NCI-H146 treated with DMSO at 0.1 percent for 48 hours (cell line): ENCODE data around the gene DNMT1.
"Not testable (repeated sequence)": the region's sequence is repeated elsewhere in the genome, so short reads cannot be mapped to it uniquely, and the experiment has no call there.

ENCODE experiments used
- DNase-seq: peaks from one replicate; lab custom pipeline; 2025; ENCODE audit not compliant: unreplicated experiment; lab: John Stamatoyannopoulos, UW

DNMT1 gene

DNA sequence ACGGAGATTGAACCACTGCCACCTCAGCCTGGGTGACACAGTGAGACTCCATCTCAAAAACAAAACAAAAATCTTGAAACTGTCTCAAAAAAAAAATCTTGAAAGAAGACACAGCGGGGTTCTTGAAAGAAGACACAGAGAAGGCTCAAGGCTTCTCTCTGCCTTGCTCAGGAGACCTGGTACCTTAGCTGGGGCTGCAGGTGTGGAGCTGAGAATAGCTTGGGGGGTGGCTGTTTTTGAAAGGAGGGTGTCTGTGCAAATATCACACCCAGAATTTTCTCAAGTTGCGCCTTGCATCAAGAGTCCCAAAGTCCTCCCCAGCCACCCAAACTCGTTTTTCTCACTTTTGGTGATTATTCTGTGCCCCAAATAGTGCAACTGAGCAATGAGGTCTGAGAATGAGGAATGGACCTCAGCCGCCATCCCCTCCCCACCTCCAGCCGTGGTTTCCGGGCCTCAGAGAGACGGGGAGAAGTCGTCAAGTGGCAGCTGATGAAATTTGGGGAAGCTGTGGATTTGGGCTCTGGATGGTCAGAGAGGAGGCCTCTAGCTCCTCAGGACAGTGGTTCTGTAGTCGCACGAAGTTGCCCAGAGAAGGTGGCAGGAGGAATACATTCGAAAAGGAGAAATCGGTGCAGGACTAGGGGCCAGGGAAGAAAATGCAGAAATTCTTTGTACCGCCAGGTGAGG, 27.6 kb upstream of the DNMT1 start:
- DNase-seq: no peak

DNA sequence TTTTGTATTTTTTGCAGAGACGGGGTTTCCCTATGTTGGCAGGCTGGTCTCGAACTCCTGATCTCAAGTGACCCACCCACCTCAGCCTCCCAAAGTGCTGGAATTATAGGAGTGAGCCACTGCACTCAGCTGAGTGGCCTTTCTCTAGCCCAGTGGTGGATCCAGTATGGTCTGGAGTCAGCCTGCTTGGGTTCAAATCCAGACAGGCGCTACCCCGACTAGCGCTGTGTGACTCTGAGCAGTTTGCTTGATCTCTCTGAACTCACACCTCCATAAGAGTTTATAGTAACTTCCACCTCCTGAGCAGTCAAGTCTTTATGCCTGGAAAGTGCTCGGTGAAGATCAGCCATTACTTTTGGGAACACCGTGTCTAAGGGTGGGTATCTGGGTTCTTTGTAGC, 25.9 kb upstream of the DNMT1 start:
- DNase-seq: no peak

DNA sequence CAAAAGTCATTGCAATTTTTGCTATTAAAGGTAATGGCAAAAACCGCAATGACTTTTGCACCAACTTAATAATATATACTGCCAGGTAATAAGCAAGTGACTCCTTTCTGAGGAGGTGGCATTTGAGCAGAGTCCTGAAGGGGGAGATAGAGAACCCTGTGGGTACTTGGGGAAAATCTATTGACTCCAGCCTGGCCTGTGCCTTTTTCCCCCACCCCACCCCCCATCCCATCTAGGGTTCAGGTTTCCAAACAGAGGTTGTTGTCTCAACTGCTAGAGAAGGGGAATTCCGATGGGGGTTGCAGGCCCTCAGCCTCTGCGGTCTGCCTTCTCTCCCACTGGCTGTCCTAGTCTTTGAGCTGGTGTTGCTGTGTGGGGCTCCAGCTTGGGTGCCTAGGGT, 24.9 kb upstream of the DNMT1 start:
- DNase-seq: no peak

DNA sequence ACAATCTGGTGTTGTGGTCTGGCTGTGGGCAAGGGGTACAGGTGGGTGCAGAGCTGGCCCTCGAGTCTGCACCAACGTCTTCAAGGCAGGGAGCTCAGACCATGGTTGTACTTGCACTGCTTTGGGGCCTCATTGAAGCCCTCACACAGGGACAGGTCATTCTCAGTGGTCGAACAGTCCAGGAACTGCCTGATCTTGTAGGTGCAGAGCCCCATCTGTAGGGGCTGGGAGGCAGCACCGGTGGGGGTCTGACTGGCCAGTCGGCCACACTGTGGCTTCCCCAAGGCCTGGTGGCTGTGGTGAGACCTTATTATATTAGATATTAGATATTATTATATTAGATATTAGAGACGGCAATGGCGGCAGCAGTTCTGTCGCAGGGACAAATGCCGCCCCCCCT, 22.3 kb upstream of the DNMT1 start:
- DNase-seq: no peak

DNA sequence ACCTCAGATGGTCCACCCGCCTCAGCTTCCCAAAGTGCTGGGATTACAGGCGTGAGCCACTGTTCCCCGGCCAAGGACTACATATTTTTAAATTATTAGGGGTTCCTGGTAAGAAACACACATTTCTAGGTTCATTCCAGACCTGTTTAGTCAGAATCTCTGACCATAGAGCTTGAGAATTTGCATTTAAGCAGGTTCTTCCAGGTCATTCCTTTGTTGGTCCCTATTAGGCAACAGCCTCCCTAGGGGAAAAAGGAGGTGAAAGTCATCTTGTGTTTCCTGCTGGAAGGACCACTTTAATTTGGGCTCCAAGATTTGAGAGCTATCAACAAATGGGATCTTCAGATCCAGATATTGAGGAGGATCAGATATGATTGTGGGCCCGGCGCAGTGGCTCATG, 20.0 kb upstream of the DNMT1 start:
- DNase-seq: no peak

DNA sequence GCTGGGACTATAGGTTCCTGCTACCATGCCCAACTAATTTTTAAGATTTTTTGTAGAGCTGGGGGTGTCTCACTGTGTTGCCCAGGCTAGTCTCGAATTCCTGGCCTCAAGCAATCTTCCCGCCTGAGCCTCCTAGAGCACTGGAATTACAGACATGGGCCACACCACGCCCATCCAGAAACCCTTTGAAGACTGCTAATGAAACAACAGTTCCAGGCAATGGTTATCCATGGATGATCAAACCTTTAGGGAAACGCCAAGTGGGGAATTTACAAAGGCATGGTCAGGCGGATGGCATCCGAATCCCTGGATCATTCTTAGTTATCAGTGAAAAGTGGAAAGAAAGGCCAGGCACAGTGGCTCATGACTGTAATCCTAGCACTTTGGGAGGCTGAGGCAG, 16.9 kb upstream of the DNMT1 start:
- no peak for DNase-seq

DNA sequence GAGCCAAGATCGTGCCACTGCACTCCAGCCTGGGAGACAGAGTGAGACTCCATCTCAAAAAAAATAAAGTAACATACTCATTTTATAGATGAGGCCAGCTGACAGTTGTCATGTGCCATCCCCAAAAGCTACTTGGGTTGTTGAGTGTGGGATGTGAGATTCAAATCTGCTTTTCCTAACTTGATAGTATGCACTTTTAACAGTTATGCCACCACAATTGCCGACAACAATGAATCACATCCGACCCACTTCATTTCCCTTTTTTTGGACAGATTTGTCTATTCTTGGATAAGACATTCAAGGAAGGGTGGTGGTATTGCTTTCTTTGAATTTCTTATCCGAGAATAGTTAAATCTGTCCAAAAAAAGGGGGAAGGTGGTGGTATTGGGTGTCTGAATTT, 16.3 kb upstream of the DNMT1 start:
- no peak for DNase-seq

DNA sequence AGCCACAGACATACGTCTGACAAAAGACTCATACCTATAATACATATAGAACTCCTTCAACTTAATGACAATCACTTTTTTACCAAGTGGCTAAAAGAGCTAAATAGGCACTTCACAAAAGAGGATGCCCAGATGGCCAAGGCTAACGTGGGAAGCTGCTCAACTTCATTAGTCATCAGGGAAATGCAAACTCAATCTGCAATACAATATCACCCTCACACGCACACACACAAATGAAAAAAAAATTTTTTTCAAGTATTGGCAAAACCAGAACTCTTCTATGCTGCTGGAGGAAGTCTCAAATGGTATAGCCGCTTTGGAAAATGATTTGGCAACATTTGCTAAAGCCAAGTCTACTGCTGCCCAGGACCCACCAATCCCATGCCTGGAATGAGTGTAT, 14.6 kb upstream of the DNMT1 start:
- DNase-seq: no peak

DNA sequence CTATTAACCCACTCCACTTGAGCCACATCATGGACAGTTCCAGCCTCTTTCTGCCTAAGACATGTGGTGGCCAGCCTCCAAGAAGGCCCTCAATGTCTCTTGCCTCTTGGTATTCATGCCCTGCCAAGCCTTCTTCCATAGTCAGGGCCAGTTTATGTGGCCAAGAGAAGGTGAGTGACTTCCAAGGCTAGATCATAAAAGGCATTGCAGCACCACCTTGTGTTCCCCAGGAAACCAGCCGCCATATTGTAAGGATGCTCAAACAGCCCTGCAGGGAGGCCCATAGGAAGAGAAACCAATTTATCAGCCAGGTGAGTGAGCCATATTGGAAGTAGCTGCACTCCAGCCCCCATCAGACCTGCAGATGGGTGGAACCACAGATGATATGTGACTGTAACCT, 12.3 kb upstream of the DNMT1 start:
- no peak for DNase-seq

DNA sequence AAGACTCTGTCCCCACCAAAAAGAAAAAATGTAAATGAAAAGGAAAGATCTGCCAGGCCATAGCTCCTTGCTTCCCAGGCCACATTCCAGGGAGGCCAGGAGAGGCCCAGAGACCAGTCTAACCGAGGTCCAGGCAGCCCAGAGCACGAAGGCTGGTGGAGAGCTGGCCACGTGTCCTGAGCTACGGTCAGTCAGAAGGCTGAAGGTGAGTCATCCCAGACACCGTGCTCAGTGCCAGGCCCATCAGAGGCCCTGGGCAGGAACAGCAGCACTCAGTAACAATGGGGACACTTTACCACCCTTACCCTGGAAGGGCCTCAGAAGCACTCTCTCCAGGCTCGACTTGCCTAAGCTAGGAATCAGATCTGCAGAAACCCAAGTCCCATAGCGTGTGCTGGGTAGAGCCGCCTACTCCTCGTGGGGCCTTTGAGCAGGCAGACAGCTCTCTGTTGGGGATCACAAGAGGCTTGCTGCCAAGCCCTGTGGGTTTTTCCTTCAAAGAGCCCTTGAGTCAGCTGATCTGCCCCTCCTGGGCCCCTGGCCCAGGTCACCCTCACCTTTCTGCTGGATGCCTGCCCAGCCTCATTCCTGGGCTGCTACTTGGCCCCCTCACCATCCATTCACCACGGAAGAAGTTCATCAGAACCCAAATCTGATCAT, 11.6 kb upstream of the DNMT1 start:
- DNase-seq: no peak

DNA sequence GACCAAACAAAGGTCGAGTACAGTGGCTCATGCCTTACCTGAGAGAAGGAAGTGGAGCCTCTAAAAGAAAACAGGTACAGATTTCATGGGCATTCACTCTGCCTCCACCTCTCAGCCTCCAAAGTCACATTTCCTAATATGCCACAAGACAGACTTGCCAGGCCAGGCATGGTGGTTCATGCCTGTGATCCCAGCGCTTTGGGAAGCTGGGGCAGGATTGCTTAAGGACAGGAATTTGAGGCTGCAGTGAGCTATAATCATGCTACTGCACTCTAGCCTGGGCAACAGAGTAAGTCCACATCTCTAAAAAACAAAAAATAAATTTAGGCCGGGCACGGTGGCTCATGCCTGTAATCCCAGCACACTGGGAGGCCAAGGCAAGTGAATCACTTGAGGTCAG, 10.9 kb upstream of the DNMT1 start:
- no peak for DNase-seq

DNA sequence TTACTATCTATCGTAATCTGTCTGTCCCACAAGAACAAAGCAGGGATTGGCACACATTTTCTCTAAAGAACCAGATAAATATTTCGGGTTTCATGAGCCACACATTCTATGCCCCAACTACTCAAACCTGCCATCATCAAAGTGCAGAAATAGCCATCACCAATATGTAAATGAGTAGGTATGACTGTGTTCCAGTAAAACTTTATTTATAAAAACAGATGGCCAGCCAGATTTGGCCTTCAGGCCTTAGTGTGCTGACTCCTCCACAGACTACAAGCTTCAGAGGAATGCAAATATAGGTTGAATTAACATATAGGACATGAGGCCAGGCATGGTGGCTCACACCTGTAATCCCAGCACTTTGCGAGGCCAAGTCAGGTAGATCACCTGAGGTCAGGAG, 8.9 kb upstream of the DNMT1 start:
- DNase-seq: no peak

DNA sequence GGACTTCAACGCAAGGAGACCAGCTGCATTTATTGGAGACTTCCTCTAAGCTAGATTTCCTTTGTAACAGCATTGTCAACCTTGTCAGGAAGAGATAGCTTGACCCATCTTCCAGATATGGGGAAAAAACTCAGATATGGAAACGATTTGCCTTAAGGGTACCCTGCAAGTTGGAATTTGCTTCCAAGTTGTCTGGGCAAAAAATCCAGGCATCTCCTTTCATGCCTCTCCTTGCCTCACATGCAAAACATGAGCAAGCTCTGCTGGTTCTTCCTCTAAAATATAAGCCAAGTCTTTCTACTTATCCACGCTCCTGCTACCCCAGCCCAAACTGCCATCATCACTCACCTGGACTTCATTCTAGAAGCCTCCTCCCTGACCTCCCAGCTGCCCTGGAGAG, 6.4 kb upstream of the DNMT1 start:
- no peak for DNase-seq

DNA sequence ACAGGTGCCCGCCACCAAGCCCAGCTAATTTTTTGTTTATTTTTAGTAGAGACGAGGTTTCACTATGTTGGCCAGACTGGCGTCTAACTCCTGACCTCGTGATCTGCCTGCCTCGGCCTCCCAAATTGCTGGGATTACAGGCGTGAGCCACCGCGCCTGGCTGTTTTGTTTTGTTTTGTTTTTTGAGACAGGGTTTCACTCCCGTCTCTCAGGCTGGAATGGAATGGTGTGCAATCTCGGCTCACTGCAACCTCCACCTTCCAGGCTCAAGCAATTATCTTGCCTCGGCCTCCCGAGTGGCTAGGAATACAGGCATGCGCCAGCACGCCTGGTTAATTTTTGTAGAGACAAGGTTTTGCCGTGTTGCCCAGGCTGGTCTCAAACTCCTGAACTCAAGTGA, 5.3 kb upstream of the DNMT1 start:
- not testable (repeated sequence) for DNase-seq

DNA sequence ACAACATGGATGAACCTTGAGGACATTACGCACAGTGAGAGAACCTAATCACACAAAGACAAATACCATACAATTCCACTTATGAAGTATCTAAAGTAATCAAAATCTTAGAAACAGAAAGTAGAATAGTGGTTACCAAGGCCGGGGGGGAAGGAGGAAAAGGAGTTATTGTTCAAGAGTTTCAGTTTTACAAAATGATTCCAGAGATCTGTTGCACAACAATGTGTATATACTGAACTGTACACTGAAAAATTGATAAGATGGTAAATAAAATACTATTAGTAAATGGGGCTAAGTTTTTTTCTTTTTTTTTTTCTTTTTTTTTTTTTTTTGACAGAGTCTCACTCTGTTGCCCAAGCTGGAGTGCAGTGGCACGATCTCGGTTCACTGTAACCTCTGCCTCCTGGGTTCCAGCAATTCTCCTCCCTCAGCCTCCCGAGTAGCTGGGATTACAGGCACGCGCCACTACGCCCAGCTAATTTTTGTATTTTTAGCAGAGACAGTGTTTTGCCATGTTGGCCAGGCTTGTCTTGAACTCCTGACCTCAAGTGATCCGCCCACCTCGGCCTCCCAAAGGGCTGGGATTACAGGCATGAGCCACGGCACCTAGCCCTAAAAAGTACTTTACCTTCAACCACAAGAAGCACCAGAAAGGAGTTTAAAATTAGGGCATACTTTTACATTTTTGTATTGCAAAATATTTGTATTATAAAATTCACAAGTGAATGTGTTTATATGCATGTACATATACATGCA, 4.3 kb upstream of the DNMT1 start:
- DNase-seq: not testable (repeated sequence)

DNA sequence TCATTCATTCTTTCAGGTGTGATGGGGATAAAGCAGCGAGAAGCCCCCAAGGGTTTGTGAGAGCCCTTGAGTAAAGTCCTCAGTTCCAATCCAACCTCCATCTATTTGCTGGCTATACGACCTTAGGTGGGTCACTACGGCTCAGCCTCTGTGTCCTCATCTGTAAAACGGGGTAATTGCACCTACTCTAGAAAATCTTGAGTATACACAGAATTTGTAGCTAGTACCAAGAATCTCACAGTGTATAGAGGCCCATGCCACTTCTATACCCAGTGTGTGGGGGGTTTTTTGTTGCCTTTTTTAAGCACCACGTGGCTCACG, 406 bp upstream of the DNMT1 start:
- DNase-seq: no peak

DNA sequence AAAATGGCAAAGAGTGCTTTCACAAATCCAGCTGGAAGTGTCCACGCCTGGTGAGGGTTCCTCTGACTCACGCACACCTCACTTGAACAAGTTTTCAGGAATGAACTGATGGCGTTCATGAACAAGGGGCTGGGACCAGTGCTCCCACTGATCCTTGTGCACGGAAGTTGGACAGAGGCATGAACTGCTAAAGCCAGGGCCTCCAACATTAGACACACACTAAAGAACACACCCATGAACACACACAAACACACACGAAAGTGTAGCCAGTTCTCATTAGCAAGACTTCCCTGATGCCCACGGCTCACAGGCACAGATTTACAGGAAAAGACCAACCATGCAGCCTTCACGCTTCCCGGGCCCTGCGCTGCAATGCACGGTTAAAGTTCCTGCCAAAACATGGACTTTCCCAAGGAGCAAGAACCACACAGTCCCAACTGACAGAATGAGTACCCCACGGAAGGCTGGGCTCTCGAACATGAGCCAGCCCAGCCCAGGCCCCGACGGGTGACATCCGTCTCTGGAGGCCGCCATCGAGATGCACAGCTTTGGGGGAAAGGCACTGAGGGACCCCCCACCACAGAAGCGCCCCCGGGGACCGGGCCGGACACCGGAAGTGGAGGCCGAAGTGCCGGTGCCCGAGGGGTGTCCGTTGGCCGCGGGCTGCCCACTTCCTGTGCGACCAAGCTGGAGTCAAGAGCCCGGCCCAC, 808 bp downstream of the DNMT1 start:
- DNase-seq: no peak

DNA sequence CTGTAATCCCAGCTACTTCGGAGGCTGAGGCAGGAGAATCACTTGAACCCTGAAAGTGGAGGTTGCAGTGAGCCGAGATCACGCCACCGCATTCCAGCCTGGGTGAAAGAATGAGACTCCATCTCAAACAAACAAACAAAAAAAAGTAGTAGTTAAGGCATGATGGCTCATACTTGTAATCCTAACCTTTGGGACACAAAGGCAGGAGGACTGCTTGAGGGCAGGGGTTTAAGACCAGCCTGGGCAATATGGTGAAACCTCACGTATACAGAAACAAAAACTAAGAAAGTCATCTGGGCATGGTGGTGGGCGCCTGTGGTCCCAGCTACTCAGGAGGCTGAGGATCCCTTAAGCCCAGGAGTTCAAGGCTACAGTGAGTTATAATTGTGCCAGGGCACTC, 1.8 kb downstream of the DNMT1 start:
- no peak for DNase-seq

DNA sequence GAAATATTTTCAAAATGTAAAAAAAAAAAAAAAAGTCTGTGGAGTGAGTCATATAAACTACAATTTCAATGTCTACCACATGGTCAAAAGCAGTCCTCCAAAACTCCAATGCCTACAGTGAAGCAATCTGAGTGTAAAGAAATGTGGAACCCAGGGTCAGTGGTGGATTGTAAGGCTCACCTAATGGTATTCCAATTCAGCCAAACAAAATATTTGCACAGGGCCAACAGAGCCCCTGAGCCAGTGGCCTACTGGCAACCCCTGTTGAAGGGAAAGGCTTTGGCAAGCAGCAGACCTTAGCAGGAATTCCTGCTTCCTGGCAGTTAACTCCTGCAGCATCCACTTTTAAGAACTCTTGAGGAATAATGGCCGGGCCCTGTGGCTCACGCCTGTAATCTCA, 3.4 kb downstream of the DNMT1 start:
- DNase-seq: no peak

DNA sequence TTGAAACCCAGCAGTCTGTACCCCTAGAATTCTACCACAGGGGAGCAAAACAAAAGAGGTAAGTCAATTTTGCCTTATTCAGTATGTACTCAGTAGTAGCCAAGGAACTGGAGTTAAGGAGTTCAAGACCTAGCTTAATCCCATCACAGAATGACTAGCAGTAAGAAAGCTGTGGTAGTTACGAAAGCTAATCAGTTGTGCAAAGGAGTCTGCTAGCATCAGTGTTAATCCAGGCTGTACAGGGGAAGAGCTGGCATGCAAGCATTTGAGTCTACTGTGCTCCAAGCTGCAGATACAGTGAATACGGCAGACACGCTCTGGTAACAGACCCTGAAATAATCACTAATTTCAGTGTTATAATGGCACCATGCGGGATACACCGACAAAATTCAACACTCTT, 4.7 kb downstream of the DNMT1 start:
- DNase-seq: no peak

DNA sequence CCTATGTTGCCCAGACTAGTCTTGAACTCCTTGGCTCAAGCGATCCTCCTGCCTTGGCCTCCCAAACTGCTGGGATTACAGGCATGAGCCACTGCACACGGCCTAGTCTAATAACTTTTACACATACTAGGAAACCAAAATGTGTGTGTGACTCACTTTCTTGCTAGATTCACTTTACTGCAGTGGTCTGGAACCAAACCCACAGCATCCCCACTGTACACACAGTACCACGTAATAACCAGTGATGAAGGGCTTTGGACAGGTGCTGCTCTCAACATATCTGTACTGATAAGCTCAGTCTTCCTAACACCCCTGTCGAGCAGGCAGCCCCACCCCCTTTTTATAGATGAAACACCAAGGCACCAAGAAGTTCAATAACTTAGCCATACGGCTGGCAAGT, 5.1 kb downstream of the DNMT1 start:
- no peak for DNase-seq

DNA sequence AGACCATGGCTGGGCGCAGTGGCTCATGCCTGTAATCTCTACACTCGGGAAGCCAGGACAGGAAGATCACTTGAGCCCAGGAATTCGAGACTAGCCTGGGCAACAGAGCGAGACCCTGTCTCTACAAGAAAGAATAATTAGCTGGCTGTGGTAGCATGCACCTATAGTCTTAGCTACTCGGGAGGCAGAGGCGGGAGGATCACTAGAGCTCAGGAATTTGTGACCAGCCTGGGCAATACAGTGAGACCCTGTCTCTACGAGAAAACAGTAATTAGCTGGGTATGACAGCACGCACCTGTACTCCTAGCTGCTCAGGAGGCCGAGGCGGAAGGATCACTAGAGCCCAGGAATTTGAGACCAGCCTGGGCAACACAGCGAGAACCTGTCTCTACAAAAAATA, 7.4 kb downstream of the DNMT1 start:
- DNase-seq: no peak
